OCI-LY1 (cell line): ENCODE data around the gene TMEM204.

Experiments used
- EZH2 ChIP-seq: fragments of 200-600 bp; sonication (generic), shearing (Covaris generic); IDR thresholded peaks from 2 replicates; pipeline ENCODE4 v1.8.0; 2017; ENCODE audit warnings: borderline replicate concordance, mixed run types, mild to moderate bottlenecking, antibody characterized with exemption, low read length, moderate library complexity, mixed read lengths
- TF ChIP-seq, protein P1 (sequence below): fragments of 200-600 bp; sonication (generic), shearing (Covaris generic); IDR thresholded peaks from 2 replicates; pipeline ENCODE4 v1.5.1; 2017; ENCODE audit warnings: mild to moderate bottlenecking, antibody characterized with exemption, low read length, moderate library complexity, mixed read lengths

DNA sequence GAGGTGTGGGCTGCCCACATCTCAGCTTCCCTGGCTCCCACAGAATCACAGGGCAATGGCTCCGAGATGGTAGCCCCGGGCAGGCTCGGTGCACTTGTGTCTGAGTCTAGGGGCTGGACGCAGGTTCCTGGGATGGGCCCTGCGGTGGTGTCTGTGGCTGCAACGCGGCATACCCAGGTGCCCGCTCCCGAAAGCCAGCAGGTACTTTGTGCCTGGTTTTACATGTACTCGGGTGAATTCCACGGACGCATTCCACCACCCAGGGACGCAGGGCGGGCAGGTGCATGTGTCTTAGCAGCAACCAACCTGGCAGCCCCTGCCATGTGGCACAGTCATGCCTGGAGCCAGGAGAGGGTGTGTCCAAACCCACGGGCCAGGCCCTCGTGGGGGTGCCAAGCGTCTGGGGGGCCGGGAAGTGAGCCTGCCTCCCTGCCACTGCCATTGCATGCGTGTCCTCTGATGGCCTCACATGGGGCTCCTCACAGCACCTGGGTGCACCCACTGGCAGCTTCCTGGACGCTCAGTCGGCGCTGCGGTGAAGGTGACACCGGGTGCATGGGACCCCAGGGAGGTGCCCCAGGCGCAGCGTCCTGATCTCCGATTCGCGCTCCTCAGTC is 4.4 kb upstream of the TMEM204 start:
- no peak for TF ChIP-seq EZH2
- TF ChIP-seq, protein P1, sequence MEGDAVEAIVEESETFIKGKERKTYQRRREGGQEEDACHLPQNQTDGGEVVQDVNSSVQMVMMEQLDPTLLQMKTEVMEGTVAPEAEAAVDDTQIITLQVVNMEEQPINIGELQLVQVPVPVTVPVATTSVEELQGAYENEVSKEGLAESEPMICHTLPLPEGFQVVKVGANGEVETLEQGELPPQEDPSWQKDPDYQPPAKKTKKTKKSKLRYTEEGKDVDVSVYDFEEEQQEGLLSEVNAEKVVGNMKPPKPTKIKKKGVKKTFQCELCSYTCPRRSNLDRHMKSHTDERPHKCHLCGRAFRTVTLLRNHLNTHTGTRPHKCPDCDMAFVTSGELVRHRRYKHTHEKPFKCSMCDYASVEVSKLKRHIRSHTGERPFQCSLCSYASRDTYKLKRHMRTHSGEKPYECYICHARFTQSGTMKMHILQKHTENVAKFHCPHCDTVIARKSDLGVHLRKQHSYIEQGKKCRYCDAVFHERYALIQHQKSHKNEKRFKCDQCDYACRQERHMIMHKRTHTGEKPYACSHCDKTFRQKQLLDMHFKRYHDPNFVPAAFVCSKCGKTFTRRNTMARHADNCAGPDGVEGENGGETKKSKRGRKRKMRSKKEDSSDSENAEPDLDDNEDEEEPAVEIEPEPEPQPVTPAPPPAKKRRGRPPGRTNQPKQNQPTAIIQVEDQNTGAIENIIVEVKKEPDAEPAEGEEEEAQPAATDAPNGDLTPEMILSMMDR, result no peak
